ENCODE measurements around the gene WWTR1.

- TF ChIP-seq SMC3 (IDR thresholded peaks at IDR 0.05) (no peak), POLR2A (IDR thresholded peaks at IDR 0.05; ENCODE audit: low read length) (no peak), RAD21 (conservative IDR thresholded peaks at IDR 0.05 in 1 of 2, IDR thresholded peaks at IDR 0.05 in 1 of 2) (no peak), RFX5 (IDR thresholded peaks at IDR 0.05) (no peak), ESRRA (IDR thresholded peaks at IDR 0.05; ENCODE audit: borderline replicate concordance, low read length) (no peak), USF2 (IDR thresholded peaks at IDR 0.05) (no peak), CTCF (IDR thresholded peaks at IDR 0.05) (no peak), MAZ (IDR thresholded peaks at IDR 0.05; ENCODE audit: borderline replicate concordance, low read depth, low read length) (no peak), HDAC2 (IDR thresholded peaks at IDR 0.05) (no peak), EHF (CRISPR knock-in tag; IDR thresholded peaks at IDR 0.05) (no peak), KDM1A (IDR thresholded peaks at IDR 0.05; ENCODE audit: low read depth) (no peak)
Observed at GRCh38 chr3:149528340-149528650, 129.5 kb downstream of the WWTR1 start.
